Endothelial cell of umbilical vein (primary cell): ENCODE results near the gene WIF1. TPM values are rescaled to one million over a fixed set of nuclear protein-coding genes. Genes with fewer than 3 reads are reported as not detected.

Experiments
- BruUV-seq: library from RNA; stranded (reverse); fragments of 400-500 nt; replicated peaks from 2 replicates; lab custom pipeline; 2021; lab: Mats Ljungman, UMichigan
- CTCF ChIA-PET: fragments of 300-600, 350-600 bp; sonication (Branson Sonifier 250); formaldehyde crosslinking; loops from one replicate; lab custom pipeline; 2021; ENCODE audit warnings: antibody characterized with exemption, inconsistent platforms; lab: Charles Lee
- POLR2A ChIA-PET: fragments of 300-600, 350-600 bp; sonication (Branson Sonifier 250); formaldehyde crosslinking; loops from one replicate; lab custom pipeline; 2021; ENCODE audit warnings: antibody characterized with exemption, inconsistent platforms; lab: Charles Lee
- DNase-seq: peaks from one replicate; pipeline ENCODE4 v3.0.0-alpha.2; 2011; ENCODE audit warnings: low read depth, low spot score
- FAIRE-seq: peaks from 2 replicates; lab custom pipeline; 2011; peaks lifted over from hg19 to GRCh38; lab: Jason Lieb, UNC
- H2AFZ ChIP-seq: 2 replicates; pipeline ENCODE4 v1.6.0; 2012; ENCODE audit warnings: low read depth, low read length, control low read depth, inconsistent platforms
- H3K27ac ChIP-seq: 2 replicates; pipeline ENCODE4 v1.5.1; 2011; ENCODE audit warnings: low read depth, mild to moderate bottlenecking, control low read depth, low read length, moderate library complexity; ENCODE audit not compliant: insufficient read depth
- H3K27me3 ChIP-seq, 2 experiments: 2 replicates each; pipeline versions ENCODE4 v1.6.0 to v1.6.1; 2011; ENCODE audit warnings: low read length in 2 of 2, mixed read lengths in 1 of 2; ENCODE audit not compliant: control insufficient read depth in 2 of 2, insufficient read depth in 2 of 2
- H3K36me3 ChIP-seq, 2 experiments: 2 replicates in 1 of 2; 3 replicates in 1 of 2; pipeline ENCODE4 v1.5.1; 2011; ENCODE audit warnings: low read length in 2 of 2, mild to moderate bottlenecking in 1 of 2, moderate library complexity in 1 of 2; ENCODE audit not compliant: control insufficient read depth in 2 of 2, insufficient read depth in 2 of 2; ENCODE audit errors: extremely low read depth in 1 of 2
- H3K4me1 ChIP-seq: 3 replicates; pipeline ENCODE4 v1.5.1; 2011; ENCODE audit warnings: mild to moderate bottlenecking, low read length; ENCODE audit not compliant: control insufficient read depth, insufficient read depth; ENCODE audit errors: extremely low read depth
- H3K4me2 ChIP-seq: 2 replicates; pipeline ENCODE4 v1.6.1; 2011; ENCODE audit warnings: low read length, control low read depth, mixed read lengths; ENCODE audit not compliant: insufficient read depth
- H3K4me3 ChIP-seq, 3 experiments: fragments of 200-600 bp in 1 of 3; sonication (generic), shearing (Covaris generic) in 1 of 3; replicated peaks in 1 of 3; 2 replicates each; pipeline ENCODE4 v1.5.1; 2011 to 2016; ENCODE audit warnings: control low read depth in 3 of 3, low read length in 3 of 3, mild to moderate bottlenecking in 2 of 3, inconsistent platforms in 1 of 3, low read depth in 1 of 3, moderate library complexity in 1 of 3; ENCODE audit not compliant: insufficient read depth in 1 of 3
- H3K79me2 ChIP-seq: 2 replicates; pipeline ENCODE4 v1.6.0; 2012; ENCODE audit warnings: low read length, inconsistent platforms; ENCODE audit not compliant: control insufficient read depth, insufficient read depth
- H3K9ac ChIP-seq: replicated peaks from 2 replicates; pipeline ENCODE3; 2011; ENCODE audit warnings: low read length, control low read depth; ENCODE audit not compliant: insufficient read depth; ENCODE audit errors: extremely low read depth
- H3K9me1 ChIP-seq: replicated peaks from 3 replicates; pipeline ENCODE4 v1.6.0; 2011; ENCODE audit warnings: mild to moderate bottlenecking, low read length; ENCODE audit not compliant: control insufficient read depth, insufficient read depth; ENCODE audit errors: extremely low read depth
- H3K9me3 ChIP-seq: replicated peaks from 2 replicates; pipeline ENCODE4 v1.5.1; 2012; ENCODE audit warnings: low read length, inconsistent platforms; ENCODE audit not compliant: control insufficient read depth, insufficient read depth
- H4K20me1 ChIP-seq: replicated peaks from 2 replicates; pipeline ENCODE3; 2011; ENCODE audit warnings: mild to moderate bottlenecking, low read length; ENCODE audit not compliant: control insufficient read depth, insufficient read depth; ENCODE audit errors: extremely low read depth
- EZH2 ChIP-seq: IDR thresholded peaks from 2 replicates; pipeline ENCODE4 v1.6.1; 2012; ENCODE audit warnings: borderline replicate concordance, low read depth, mild to moderate bottlenecking, moderate library complexity, low read length, inconsistent platforms; ENCODE audit not compliant: severe bottlenecking
- FOS ChIP-seq: IDR thresholded peaks from 2 replicates; pipeline ENCODE4 v1.6.1; 2011; ENCODE audit warnings: mild to moderate bottlenecking, low read length, moderate library complexity, borderline replicate concordance; ENCODE audit not compliant: insufficient read depth
- GATA2 ChIP-seq: IDR thresholded peaks from 2 replicates; pipeline ENCODE4 v1.7.0; 2011; ENCODE audit warnings: low read depth, mild to moderate bottlenecking, moderate library complexity, mixed read lengths, low read length; ENCODE audit not compliant: insufficient read length, insufficient read depth
- JUN ChIP-seq: IDR thresholded peaks from 2 replicates; pipeline ENCODE4 v1.6.1; 2011; ENCODE audit warnings: borderline replicate concordance, low read depth; ENCODE audit not compliant: insufficient read length, insufficient read depth
- MYC ChIP-seq: IDR thresholded peaks from one replicate; pipeline ENCODE4 v1.6.1; 2011; ENCODE audit warnings: mild to moderate bottlenecking, low read depth, low read length
- POLR2A ChIP-seq: IDR thresholded peaks from 2 replicates; pipeline ENCODE4 v1.6.1; 2012; ENCODE audit warnings: low read depth, mild to moderate bottlenecking, control low read depth, low read length
- POLR2AphosphoS5 ChIP-seq: IDR thresholded peaks from 2 replicates; pipeline ENCODE4 v1.6.1; 2012; ENCODE audit warnings: low read depth, mild to moderate bottlenecking, control low read depth, low read length, moderate library complexity; ENCODE audit not compliant: insufficient read depth
- dilution Hi-C: fragments of 300-500 bp; cut with MboI; formaldehyde crosslinking; loops from one replicate; pipeline ENCODE4 v1.15.0; 2019; ENCODE audit warnings: low sequenced_read_pairs; ENCODE audit not compliant: extremely low pct_ligation_motif_present
- intact Hi-C: fragments of 100-400 bp; cut with micrococcal nuclease; formaldehyde crosslinking; loops from one replicate; pipeline ENCODE4 v1.10.0; 2022
- polyA plus RNA-seq, 4 experiments: library from polyadenylated mRNA; depleted of rRNA in 3 of 4; stranded (reverse) in 3 of 4; unstranded in 1 of 4; fragments of >200 nt; gene quantifications; 2 replicates each; pipeline versions ENCODE4 v1.2.1 to v1.2.3, GENCODE V29; 2011 to 2012; ENCODE audit warnings: missing spikeins in 1 of 4
- total RNA-seq: library from RNA; stranded (reverse); gene quantifications from 2 replicates; pipeline ENCODE4 v1.2.3, GENCODE V29; 2021
- TF ChIP-seq, protein P1 (sequence below): IDR thresholded peaks from 2 replicates; pipeline ENCODE4 v1.6.1; 2011; ENCODE audit not compliant: insufficient read depth, insufficient read length
- TF ChIP-seq, protein P2 (sequence below), 2 donors: IDR thresholded peaks; 1 replicate in 1 of 2; 2 replicates in 1 of 2; pipeline ENCODE4 v1.5.1; 2011; ENCODE audit warnings: low read length in 2 of 2, mild to moderate bottlenecking in 2 of 2, moderate library complexity in 2 of 2, control low read depth in 1 of 2, inconsistent platforms in 1 of 2, low read depth in 1 of 2; ENCODE audit not compliant: insufficient read depth in 1 of 2; ENCODE audit errors: extremely low read depth in 1 of 2

WIF1 gene
- total and polyA plus RNA-seq, 2 donors (not counting 3 experiments of a cell fraction or from before 2014, with no cell fraction given) = not detected

DNA sequence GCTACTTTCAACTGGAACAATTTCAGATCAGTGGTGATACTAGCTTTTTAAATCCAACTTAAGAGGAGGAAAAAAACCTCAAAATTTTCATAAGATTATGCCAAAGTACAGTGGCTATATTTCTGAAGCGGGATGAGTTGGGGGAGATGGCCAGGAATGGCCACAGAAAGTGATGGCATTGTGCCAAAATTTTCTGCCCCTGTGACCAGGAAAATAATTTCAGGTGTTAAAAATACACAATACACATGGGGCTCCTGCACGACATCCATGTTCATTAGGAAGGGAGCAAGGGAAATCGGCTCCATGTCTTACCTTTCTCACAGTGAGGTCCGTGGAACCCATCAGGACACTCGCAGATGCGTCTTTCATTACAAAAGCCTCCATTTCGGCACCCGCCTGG is 53.7 kb downstream of the WIF1 start:
- Histone ChIP-seq H3K79me2 (no peaks in the 10 kb centered on the region), H3K9me1 (no peaks in the 10 kb centered on the region), H3K36me3 (no peaks in the 10 kb centered on the region), H3K4me2 (no peak overlapping the region), H3K27ac (no peak overlapping the region), H4K20me1 (no peaks in the 10 kb centered on the region), H3K4me3 (no peak overlapping the region), H3K9me3 (no peaks in the 10 kb centered on the region), H3K4me1 (no peaks in the 10 kb centered on the region), H3K27me3 (peaks cover 3 to 10% of the 10 kb centered on the region in 2 experiments), H3K9ac (no peak overlapping the region), H2AFZ (no peak overlapping the region)
- no TSS peak for BruUV-seq
- CTCF ChIA-PET = interaction anchor here (0.8 kb wide), 2 partner anchors 13 to 165 kb away, joined by 3 to 4 read pairs; no protein-coding TSS in a partner anchor
- DNase-seq = no peak
- intact Hi-C loops (no loop called here), dilution Hi-C loops (no loop called here)
- POLR2A ChIA-PET = no interaction called here
- TF ChIP-seq GATA2 (no peak), POLR2A (no peak), JUN (no peak), FOS (no peak), POLR2AphosphoS5 (no peak), MYC (no peak), EZH2 (no peak)
- TF ChIP-seq, protein P1, sequence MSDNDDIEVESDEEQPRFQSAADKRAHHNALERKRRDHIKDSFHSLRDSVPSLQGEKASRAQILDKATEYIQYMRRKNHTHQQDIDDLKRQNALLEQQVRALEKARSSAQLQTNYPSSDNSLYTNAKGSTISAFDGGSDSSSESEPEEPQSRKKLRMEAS = no peak
- TF ChIP-seq, protein P2, sequence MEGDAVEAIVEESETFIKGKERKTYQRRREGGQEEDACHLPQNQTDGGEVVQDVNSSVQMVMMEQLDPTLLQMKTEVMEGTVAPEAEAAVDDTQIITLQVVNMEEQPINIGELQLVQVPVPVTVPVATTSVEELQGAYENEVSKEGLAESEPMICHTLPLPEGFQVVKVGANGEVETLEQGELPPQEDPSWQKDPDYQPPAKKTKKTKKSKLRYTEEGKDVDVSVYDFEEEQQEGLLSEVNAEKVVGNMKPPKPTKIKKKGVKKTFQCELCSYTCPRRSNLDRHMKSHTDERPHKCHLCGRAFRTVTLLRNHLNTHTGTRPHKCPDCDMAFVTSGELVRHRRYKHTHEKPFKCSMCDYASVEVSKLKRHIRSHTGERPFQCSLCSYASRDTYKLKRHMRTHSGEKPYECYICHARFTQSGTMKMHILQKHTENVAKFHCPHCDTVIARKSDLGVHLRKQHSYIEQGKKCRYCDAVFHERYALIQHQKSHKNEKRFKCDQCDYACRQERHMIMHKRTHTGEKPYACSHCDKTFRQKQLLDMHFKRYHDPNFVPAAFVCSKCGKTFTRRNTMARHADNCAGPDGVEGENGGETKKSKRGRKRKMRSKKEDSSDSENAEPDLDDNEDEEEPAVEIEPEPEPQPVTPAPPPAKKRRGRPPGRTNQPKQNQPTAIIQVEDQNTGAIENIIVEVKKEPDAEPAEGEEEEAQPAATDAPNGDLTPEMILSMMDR (IDR thresholded peaks at IDR 0.05; ENCODE audit: extremely low read depth in 1 of 2, insufficient read depth in 1 of 2, low read depth in 1 of 2, low read length in 2 of 2) = no peak
- no peak for FAIRE-seq
